ENCODE measurements around the gene CBX4.
A peak's percentile ranks its signal among the peaks of the same experiment; 100 is the strongest.

CBX4 gene

GRCh38 chr17:79845601-79845949, 6.3 kb upstream of the CBX4 start:
- H3K4me3 ChIP-seq (ENCODE audit: low read depth, low read length) = no peak overlapping the region
- no peak for TF ChIP-seq CTCF (IDR thresholded peaks at IDR 0.05; ENCODE audit: low read depth, low read length, missing control alignments)
- DNase-seq (ENCODE audit: low read depth) = no peak
- in situ Hi-C loops (cut with HindIII; ENCODE audit: low sequenced_read_pairs) = no loop called here

GRCh38 chr17:79844869-79845600, 5.8 kb upstream of the CBX4 start:
- no peak overlapping the region for H3K4me3 ChIP-seq (ENCODE audit: low read depth, low read length)
- in situ Hi-C loops (cut with HindIII; ENCODE audit: low sequenced_read_pairs) = no loop called here
- no peak for DNase-seq (ENCODE audit: low read depth)
- TF ChIP-seq CTCF (IDR thresholded peaks at IDR 0.05; ENCODE audit: low read depth, low read length, missing control alignments) = peak; percentile 61

GRCh38 chr17:79843816-79844800, 4.9 kb upstream of the CBX4 start:
- in situ Hi-C loops (cut with HindIII; ENCODE audit: low sequenced_read_pairs) = no loop called here
- no peak for TF ChIP-seq CTCF (IDR thresholded peaks at IDR 0.05; ENCODE audit: low read depth, low read length, missing control alignments)
- H3K4me3 ChIP-seq (ENCODE audit: low read depth, low read length) = peak overlapping the region; percentile 42
- DNase-seq (ENCODE audit: low read depth) = no peak

GRCh38 chr17:79843474-79843815, 4.2 kb upstream of the CBX4 start:
- DNase-seq (ENCODE audit: low read depth) = no peak
- in situ Hi-C loops (cut with HindIII; ENCODE audit: low sequenced_read_pairs) = no loop called here
- H3K4me3 ChIP-seq (ENCODE audit: low read depth, low read length) = peak overlapping the region; percentile 42
- TF ChIP-seq CTCF (IDR thresholded peaks at IDR 0.05; ENCODE audit: low read depth, low read length, missing control alignments) = no peak

GRCh38 chr17:79842656-79843473, 3.6 kb upstream of the CBX4 start:
- DNase-seq (ENCODE audit: low read depth) = no peak
- no peak for TF ChIP-seq CTCF (IDR thresholded peaks at IDR 0.05; ENCODE audit: low read depth, low read length, missing control alignments)
- in situ Hi-C loops (cut with HindIII; ENCODE audit: low sequenced_read_pairs) = no loop called here
- H3K4me3 ChIP-seq (ENCODE audit: low read depth, low read length) = peak overlapping the region; percentile 42

GRCh38 chr17:79842136-79842655, 3.0 kb upstream of the CBX4 start:
- no peak overlapping the region for H3K4me3 ChIP-seq (ENCODE audit: low read depth, low read length)
- TF ChIP-seq CTCF (IDR thresholded peaks at IDR 0.05; ENCODE audit: low read depth, low read length, missing control alignments) = no peak
- in situ Hi-C loops (cut with HindIII; ENCODE audit: low sequenced_read_pairs) = no loop called here
- no peak for DNase-seq (ENCODE audit: low read depth)
